Measurements from ENCODE around the gene SULT2B1. TPM values are rescaled to one million over a fixed set of nuclear protein-coding genes. Genes with fewer than 3 reads are reported as not detected.
"Not testable (repeated sequence)": the region's sequence is repeated elsewhere in the genome, so short reads cannot be mapped to it uniquely, and the experiment has no call there.

The SULT2B1 gene
- total RNA-seq, 1 donor from 2014 or later: not detected

DNA sequence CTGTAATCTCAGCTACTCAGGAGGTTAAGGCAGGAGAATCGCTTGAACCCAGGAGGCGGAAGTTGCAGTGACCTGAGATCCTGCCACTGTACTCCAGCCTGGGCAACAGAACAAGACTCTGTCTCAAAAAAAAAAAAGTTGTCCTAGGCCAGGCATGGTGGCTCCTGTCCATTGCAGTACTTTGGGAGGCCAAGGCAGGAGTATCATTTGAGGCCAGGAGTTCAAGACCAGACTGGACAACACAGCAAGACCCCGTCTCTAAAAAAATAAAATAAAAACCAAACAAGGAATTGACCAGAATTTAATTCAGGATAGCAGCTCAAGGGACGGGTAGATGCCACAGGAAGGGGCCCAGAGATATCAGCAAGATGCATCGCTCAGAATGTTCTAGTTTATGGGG is 4.9 kb downstream of the SULT2B1 start:
- intact Hi-C loops (cut with micrococcal nuclease): no loop called here
- peaks cover 2% of the 10 kb centered on the region for H3K4me1 Mint-ChIP-seq
- no peak for DNase-seq
- H3K27ac Mint-ChIP-seq: no peak overlapping the region
- no peaks in the 10 kb centered on the region for H3K36me3 Mint-ChIP-seq (ENCODE audit: low read depth)
- peaks cover 3% of the 10 kb centered on the region for H3K27me3 Mint-ChIP-seq
- no peaks in the 10 kb centered on the region for H3K9me3 Mint-ChIP-seq
- H3K4me3 Mint-ChIP-seq: no peak overlapping the region

DNA sequence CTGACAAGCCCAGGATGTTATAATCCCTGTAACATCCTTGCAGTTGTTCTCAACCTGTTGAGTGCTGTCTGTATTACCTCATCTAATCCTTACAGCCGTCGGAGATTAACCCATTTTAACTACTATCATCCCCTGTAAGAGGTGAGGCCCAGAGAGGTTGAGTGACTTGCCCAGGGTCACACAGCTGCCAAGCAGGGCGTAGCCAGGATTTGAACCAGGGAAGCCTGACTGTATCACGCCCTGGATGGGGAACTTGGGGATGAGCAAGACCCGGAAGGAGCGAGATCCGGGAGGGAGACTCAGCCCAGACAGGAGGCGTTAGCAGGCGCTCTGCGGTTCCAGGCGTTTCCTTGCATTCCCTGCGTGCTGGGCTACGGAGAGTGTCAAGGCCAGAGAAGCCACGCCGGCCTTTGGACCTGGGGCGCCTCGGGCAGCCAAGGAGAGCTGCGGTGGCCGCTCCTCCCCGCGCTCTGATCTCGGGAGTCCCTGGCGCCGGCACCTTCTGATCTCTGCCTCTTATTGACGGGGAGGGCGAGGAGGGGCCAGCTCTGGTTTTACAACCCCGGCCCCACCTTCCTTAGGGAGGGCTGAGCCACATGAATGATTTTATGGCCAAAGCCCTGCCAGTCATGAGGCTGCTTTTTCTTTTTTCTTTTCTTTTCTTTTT is 6.2 kb downstream of the SULT2B1 start:
- Mint-ChIP-seq H3K4me3 (no peak overlapping the region), H3K36me3 (ENCODE audit: low read depth) (no peaks in the 10 kb centered on the region), H3K27me3 (peaks cover 3% of the 10 kb centered on the region), H3K27ac (no peak overlapping the region), H3K4me1 (peaks cover 2% of the 10 kb centered on the region), H3K9me3 (no peaks in the 10 kb centered on the region)
- DNase-seq: no peak
- intact Hi-C loops (cut with micrococcal nuclease): no loop called here

DNA sequence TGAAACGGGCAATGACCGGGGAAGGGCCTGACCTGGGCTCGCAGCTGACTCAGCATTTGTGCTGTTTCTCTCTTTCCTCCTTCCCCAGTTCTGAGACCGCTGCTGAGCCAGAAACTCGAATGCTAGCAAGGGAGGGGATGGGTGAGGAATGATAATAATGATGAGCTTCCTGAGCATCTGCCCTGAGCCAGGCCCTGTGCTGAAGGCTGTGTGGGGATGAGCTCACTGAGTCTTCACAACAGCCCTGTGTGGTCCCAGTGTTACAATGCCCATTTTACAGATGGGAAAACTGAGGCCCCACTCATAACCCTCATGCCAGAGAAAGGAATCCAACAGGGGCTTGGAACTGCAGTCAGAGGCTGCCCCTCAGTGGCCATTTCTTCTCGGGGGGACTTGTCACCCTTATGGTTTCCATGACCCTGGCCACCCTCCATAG is 8.1 kb downstream of the SULT2B1 start:
- intact Hi-C loops (cut with micrococcal nuclease): no loop called here
- H3K27me3 Mint-ChIP-seq: peaks cover 3% of the 10 kb centered on the region
- DNase-seq: no peak
- H3K4me1 Mint-ChIP-seq: peaks cover 2% of the 10 kb centered on the region
- no peak overlapping the region for H3K27ac Mint-ChIP-seq
- H3K9me3 Mint-ChIP-seq: no peaks in the 10 kb centered on the region
- H3K36me3 Mint-ChIP-seq (ENCODE audit: low read depth): no peaks in the 10 kb centered on the region
- H3K4me3 Mint-ChIP-seq: no peak overlapping the region

DNA sequence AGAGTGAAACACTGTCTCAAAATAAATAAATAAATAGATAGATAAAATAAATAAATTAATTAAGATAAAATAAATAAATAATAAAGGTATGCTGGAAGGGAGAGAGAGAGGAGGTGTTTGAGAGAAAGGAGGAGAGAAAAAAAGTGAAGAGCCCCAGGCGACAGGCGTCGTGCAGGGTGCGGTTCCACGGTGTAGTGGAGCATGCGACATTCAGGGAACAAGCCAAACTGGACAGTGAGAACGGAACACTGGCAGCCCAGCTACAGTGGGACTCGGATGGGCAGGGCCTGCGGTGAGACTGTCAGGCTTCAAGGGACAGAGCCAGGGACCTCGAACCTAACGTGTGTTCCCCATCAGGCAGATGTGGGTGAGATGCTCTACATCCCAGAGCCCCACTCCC is 9.4 kb downstream of the SULT2B1 start:
- DNase-seq: no peak
- H3K4me3 Mint-ChIP-seq: no peak overlapping the region
- no peaks in the 10 kb centered on the region for H3K36me3 Mint-ChIP-seq (ENCODE audit: low read depth)
- intact Hi-C loops (cut with micrococcal nuclease): no loop called here
- H3K27ac Mint-ChIP-seq: no peak overlapping the region
- H3K4me1 Mint-ChIP-seq: peaks cover 2% of the 10 kb centered on the region
- no peaks in the 10 kb centered on the region for H3K9me3 Mint-ChIP-seq
- H3K27me3 Mint-ChIP-seq: peaks cover 3% of the 10 kb centered on the region

DNA sequence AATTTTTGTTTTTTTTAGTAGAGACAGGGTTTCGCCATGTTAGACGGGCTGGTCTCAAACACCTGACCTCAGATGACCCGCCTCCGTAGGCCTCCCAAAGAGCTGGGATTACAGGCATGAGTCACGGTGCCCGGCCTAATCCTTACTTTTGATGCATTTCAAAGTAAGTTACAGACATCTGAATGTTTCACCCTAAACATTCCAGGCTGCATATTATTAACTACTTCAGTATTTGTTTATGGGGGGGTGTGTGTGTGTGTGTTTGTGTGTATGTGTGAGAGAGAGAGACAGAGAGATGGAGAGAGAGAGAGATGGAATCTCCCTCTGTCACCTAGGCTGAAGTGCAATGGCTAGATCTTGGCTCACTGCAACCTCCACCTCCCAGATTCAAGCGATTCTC is 13.1 kb downstream of the SULT2B1 start:
- Mint-ChIP-seq H3K4me3 (no peak overlapping the region), H3K27ac (no peak overlapping the region), H3K9me3 (no peaks in the 10 kb centered on the region), H3K4me1 (no peaks in the 10 kb centered on the region), H3K27me3 (no peaks in the 10 kb centered on the region), H3K36me3 (ENCODE audit: low read depth) (no peaks in the 10 kb centered on the region)
- DNase-seq: no peak
- intact Hi-C loops (cut with micrococcal nuclease): no loop called here

DNA sequence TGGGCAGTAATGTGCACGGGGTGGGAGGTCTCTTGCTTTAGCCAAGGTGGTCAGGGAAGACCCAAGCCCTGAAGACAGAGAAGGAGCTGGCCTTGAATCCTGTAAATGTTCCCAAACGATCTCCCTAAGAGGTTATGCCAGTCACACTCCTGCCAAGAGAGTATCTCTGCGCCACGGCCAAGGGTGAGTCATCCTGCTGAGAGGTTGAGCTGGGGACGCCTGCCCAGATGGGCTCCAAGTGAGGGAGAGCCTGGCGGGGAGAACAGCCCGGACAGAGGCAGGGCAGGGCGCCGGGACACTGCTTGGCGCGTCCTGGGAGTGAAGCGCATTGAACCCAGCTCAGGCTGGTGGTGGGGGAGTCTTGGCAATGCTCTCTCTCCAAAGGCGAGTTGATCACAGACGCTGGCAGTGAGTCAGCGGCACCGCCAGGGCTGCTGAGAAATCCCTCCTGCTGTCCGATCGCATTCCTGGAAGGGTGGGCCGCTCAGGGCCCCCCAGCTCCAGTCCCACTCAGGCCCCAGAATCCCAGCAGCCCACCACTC is 16.4 kb downstream of the SULT2B1 start:
- intact Hi-C loops (cut with micrococcal nuclease): no loop called here
- Mint-ChIP-seq H3K4me3 (no peak overlapping the region), H3K9me3 (no peaks in the 10 kb centered on the region), H3K4me1 (no peaks in the 10 kb centered on the region), H3K27me3 (no peaks in the 10 kb centered on the region), H3K27ac (no peak overlapping the region), H3K36me3 (ENCODE audit: low read depth) (no peaks in the 10 kb centered on the region)
- DNase-seq: no peak

DNA sequence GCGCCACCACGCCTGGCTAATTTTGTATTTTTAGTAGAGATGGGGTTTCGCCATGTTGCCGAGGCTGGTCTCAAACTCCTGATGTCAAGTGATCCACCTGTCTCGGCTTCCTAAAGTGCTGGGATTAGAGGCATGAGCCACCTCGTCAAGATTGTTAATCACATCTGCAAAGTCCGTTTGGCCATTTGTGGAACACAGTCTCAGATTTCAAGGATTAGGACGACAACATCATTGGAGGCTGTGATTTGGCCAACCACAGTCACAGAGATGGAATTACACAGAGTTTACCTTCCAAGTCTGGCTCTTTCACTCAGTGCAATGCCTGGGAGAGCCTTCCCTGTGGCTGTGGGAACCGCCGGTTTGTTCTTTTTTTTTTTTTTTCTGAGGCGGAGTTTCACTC is 17.8 kb downstream of the SULT2B1 start:
- DNase-seq: no peak
- H3K4me1 Mint-ChIP-seq: no peaks in the 10 kb centered on the region
- no peak overlapping the region for H3K27ac Mint-ChIP-seq
- H3K27me3 Mint-ChIP-seq: no peaks in the 10 kb centered on the region
- no peak overlapping the region for H3K4me3 Mint-ChIP-seq
- no peaks in the 10 kb centered on the region for H3K36me3 Mint-ChIP-seq (ENCODE audit: low read depth)
- intact Hi-C loops (cut with micrococcal nuclease): no loop called here
- no peaks in the 10 kb centered on the region for H3K9me3 Mint-ChIP-seq

DNA sequence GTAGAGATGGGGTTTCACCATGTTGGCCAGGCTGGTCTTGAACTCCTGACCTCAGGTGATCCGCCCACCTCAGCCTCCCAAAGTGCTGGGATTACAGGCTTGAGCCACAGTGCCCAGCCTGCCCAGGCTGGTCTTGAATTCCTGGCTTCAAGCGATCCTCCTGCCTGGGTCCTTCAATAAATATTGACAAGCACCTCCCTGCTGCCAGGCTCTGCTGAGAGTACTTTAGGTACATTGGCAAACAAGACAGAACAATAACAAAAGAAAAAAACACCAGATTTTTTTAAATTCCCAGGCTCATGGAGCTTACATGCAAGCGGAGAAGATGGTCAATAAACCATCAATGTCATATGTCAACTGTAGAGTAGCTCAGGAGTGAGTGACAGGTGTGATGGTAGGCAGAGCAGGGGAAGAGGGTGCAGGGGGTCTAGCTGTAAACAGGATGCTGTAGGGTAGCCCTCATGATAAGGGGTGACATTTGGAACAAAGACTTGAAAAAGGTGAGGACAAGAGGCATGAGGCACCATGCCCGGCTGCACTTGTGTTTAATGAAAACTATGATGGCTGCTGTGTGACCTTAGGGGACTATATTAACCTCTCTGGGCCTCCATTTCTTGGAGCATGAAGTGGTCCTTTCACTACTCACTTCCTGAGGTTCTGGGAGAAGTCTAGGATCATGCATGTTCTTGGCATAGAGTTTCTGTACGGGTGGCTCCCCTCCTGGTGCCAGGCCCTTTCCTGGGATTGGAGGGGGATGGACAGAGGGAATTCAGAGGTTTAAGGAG is 19.6 kb downstream of the SULT2B1 start:
- Mint-ChIP-seq H3K27me3 (no peaks in the 10 kb centered on the region), H3K4me1 (no peaks in the 10 kb centered on the region), H3K4me3 (no peak overlapping the region), H3K27ac (no peak overlapping the region), H3K9me3 (no peaks in the 10 kb centered on the region), H3K36me3 (ENCODE audit: low read depth) (no peaks in the 10 kb centered on the region)
- no peak for DNase-seq
- intact Hi-C loops (cut with micrococcal nuclease): no loop called here

DNA sequence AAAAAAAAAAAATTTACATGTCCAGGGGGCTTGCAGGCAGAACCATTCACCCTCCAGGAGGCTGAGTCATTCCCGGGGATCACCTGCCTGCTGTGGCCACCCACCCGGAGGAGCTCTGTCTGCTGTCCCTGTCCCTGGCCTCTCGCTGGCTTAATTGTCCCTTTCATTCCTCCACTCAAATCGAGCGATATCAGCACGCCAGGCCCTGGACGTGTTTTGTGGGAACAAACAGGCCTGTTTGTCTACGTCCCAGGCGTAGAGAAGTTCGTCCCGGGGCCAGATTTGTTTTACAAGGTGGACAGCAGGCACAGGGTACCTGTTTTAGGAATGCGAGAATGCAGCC is 21.2 kb downstream of the SULT2B1 start:
- Mint-ChIP-seq H3K9me3 (no peaks in the 10 kb centered on the region), H3K27ac (no peak overlapping the region), H3K27me3 (no peaks in the 10 kb centered on the region), H3K36me3 (ENCODE audit: low read depth) (no peaks in the 10 kb centered on the region), H3K4me3 (no peak overlapping the region), H3K4me1 (no peaks in the 10 kb centered on the region)
- intact Hi-C loops (cut with micrococcal nuclease): no loop called here
- DNase-seq: no peak

DNA sequence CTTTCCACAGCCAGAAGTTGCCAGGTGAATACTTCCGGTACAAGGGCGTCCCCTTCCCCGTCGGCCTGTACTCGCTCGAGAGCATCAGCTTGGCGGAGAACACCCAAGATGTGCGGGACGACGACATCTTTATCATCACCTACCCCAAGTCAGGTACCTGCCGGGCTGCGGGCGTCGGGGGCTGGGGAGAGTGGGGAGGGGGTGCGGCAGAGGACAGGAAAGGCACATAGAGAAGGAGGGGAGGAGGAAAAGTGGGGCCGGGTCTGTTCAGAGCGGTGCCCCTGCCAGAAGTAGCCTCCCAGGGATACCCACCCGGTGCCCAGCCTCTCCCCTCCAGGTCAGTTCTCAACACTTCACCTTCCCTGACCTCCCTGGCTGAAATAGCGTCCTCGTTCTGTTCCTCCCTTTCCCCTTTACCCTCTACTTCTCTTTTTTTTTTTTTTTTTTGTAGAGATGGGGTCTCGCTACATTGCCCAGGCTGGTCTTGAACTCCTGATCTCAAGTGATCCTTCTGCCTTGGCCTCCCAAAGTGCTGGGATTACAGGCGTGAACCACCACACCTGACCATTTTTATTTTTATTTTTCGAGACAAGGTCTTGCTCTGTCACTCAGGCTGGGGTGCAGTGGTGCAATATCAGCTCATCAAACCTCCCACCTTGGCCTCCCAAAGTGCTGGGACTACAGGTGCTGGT is 24.1 kb downstream of the SULT2B1 start:
- no peak overlapping the region for H3K27ac Mint-ChIP-seq
- intact Hi-C loops (cut with micrococcal nuclease): no loop called here
- H3K9me3 Mint-ChIP-seq: no peaks in the 10 kb centered on the region
- no peak overlapping the region for H3K4me3 Mint-ChIP-seq
- H3K36me3 Mint-ChIP-seq (ENCODE audit: low read depth): no peaks in the 10 kb centered on the region
- no peaks in the 10 kb centered on the region for H3K4me1 Mint-ChIP-seq
- no peak for DNase-seq
- no peaks in the 10 kb centered on the region for H3K27me3 Mint-ChIP-seq

DNA sequence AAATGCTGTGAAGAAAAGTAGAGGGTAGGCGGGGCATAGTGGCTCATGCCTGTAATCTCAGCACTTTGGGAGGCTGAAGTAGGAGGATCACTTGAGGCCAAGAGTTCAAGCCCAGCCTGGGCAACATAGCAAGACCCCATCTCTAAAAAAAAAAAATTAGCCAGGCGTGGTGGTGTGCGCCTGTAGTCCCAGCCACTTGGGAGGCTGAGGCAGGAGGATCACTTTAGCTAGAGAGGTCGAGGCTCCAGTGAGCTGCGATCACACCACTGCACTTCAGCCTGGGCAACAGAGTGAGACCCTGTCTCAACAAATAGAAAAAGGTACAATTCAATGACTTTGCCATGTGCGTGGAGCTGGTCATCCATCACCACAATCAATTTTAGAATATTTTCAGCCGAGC is 25.9 kb downstream of the SULT2B1 start:
- H3K9me3 Mint-ChIP-seq; intact Hi-C loops (cut with micrococcal nuclease); H3K36me3 Mint-ChIP-seq (ENCODE audit: low read depth); H3K27ac Mint-ChIP-seq; H3K4me1 Mint-ChIP-seq; DNase-seq; H3K27me3 Mint-ChIP-seq; H3K4me3 Mint-ChIP-seq: not testable (repeated sequence)

DNA sequence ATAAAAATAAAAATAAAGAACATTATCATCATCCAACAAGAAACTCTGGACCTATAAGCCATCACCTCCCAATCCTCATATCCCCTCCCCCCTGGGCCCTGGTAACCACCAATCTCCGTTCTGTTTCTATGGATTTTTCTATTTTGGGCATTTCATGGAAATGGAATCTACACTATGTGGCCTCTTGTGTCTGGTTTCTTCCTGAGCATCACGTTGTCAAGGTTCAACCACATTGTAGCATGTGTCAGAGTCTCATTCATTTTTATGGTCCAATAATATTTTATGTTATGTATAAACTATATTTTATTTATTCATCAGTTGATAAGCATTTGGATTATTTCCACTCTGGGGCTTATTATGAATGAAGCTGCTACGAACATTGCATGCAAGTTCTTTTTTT is 26.9 kb downstream of the SULT2B1 start:
- no peak overlapping the region for H3K4me3 Mint-ChIP-seq
- no peaks in the 10 kb centered on the region for H3K36me3 Mint-ChIP-seq (ENCODE audit: low read depth)
- no peaks in the 10 kb centered on the region for H3K4me1 Mint-ChIP-seq
- intact Hi-C loops (cut with micrococcal nuclease): no loop called here
- no peaks in the 10 kb centered on the region for H3K27me3 Mint-ChIP-seq
- H3K9me3 Mint-ChIP-seq: no peaks in the 10 kb centered on the region
- H3K27ac Mint-ChIP-seq: no peak overlapping the region
- no peak for DNase-seq

DNA sequence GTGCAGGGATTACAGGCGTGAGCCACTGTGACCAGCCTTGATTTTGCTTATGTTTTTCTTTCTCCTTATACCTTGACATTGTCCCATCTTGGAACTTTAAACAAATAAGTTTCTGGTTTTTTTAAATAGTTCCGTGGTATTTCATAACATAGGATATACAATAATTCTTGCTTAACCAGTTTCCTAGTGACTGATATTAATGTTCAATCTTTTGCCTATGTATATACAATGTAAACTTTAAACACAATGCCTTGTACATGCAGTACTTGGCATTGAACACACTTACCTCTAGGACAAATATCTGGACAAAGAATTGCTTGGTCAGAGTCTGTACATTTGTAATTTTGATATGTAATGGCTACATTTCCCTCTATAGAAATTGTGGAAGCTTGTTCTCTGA is 30.2 kb downstream of the SULT2B1 start:
- no peaks in the 10 kb centered on the region for H3K36me3 Mint-ChIP-seq (ENCODE audit: low read depth)
- peaks cover 6% of the 10 kb centered on the region for H3K4me1 Mint-ChIP-seq
- no peak for DNase-seq
- no peaks in the 10 kb centered on the region for H3K27me3 Mint-ChIP-seq
- no peak overlapping the region for H3K4me3 Mint-ChIP-seq
- intact Hi-C loops (cut with micrococcal nuclease): loop anchor here (10.0 kb wide), 1 partner anchor 267 kb away; no protein-coding TSS in a partner anchor
- no peak overlapping the region for H3K27ac Mint-ChIP-seq
- no peaks in the 10 kb centered on the region for H3K9me3 Mint-ChIP-seq

DNA sequence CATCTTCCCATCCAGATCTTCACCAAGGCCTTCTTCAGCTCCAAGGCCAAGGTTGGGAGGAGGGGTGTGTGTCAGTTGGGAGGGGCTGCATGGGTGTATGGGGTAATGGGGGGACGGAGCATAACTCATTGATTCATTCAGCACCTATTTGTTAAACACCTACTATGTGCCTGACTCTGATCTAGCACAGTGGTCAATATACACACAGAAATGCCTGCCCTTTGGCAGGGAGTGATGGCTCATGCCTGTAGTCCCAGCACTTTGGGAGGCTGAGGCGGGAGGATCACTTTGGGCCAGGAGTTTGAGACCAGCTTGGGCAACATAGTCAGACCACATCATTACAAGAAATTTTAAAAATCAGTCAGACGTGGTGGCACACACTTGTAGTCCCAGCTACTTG is 35.4 kb downstream of the SULT2B1 start:
- H3K4me1 Mint-ChIP-seq: peaks cover 22% of the 10 kb centered on the region
- H3K36me3 Mint-ChIP-seq (ENCODE audit: low read depth): peaks cover 3% of the 10 kb centered on the region
- no peaks in the 10 kb centered on the region for H3K9me3 Mint-ChIP-seq
- DNase-seq: no peak
- no peak overlapping the region for H3K27ac Mint-ChIP-seq
- H3K27me3 Mint-ChIP-seq: no peaks in the 10 kb centered on the region
- no peak overlapping the region for H3K4me3 Mint-ChIP-seq
- intact Hi-C loops (cut with micrococcal nuclease): loop anchor here (10.0 kb wide), 1 partner anchor 273 kb away; no protein-coding TSS in a partner anchor

Data from activated CD4-positive, alpha-beta T cell treated with anti-CD3 and anti-CD28 coated beads, Interleukin-2, amount 10 ng/mL, durations not matched to agents 24 days and 14 days (primary cell).